ENCODE results near the gene CBLC.
A peak's percentile ranks its signal among the peaks of the same experiment; 100 is the strongest.

DNA sequence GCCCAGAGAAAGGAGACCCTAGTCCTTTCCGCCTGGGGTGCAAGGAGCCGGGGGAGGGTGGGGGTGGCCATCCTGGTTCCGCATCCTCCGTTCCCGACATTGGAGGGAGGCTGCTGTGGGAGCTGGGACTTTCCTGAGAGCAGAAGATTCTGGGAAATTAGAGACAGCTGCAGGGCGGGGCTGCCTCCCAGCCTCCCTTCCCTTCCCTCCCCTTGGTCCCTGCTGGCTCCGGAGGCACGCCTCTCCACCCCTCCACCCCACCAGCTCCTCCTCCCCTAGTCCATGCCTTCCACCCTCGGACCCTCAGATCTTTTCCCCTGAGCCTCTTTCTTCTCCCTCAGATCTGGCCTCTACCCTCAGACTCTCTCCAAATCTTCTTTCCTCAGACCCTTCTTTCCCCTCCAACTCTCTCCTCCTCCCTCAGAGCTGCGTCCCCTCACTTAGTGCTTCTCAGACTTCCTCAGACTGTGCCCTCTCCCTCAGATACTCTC lies 32.3 kb upstream of the CBLC start:
- TF ChIP-seq, protein P1, sequence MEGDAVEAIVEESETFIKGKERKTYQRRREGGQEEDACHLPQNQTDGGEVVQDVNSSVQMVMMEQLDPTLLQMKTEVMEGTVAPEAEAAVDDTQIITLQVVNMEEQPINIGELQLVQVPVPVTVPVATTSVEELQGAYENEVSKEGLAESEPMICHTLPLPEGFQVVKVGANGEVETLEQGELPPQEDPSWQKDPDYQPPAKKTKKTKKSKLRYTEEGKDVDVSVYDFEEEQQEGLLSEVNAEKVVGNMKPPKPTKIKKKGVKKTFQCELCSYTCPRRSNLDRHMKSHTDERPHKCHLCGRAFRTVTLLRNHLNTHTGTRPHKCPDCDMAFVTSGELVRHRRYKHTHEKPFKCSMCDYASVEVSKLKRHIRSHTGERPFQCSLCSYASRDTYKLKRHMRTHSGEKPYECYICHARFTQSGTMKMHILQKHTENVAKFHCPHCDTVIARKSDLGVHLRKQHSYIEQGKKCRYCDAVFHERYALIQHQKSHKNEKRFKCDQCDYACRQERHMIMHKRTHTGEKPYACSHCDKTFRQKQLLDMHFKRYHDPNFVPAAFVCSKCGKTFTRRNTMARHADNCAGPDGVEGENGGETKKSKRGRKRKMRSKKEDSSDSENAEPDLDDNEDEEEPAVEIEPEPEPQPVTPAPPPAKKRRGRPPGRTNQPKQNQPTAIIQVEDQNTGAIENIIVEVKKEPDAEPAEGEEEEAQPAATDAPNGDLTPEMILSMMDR (IDR thresholded peaks at IDR 0.05) = no peak
- TF ChIP-seq POLR2AphosphoS5 (IDR thresholded peaks at IDR 0.05; ENCODE audit: low read depth, low read length) (0 out of 2 replicates have a peak, but pooled peaks have one; percentile 35), REST (IDR thresholded peaks at IDR 0.05; ENCODE audit: insufficient read depth in 1 of 2, low read depth in 2 of 2, low read length in 1 of 2) (no peak)
